Mesenteric fat pad (tissue), 1 donor: Measurements from ENCODE around the gene PAQR4. TPM values are rescaled to one million over a fixed set of nuclear protein-coding genes. Genes with fewer than 3 reads are reported as not detected.
A peak's percentile ranks its signal among the peaks of the same experiment; 100 is the strongest.

ENCODE experiments used
- DNase-seq: peaks from one replicate; pipeline ENCODE4 v3.0.0-alpha.2; 2020; ENCODE audit warnings: low spot score
- total RNA-seq: library from RNA; stranded (reverse); fragmentation: NEBNext Ultra II Directional; extraction: Animal tissue kit (Norgen Biotek cat#: 25700); gene quantifications from one replicate; pipeline ENCODE4 v1.2.1, GENCODE V29; 2021
- donor health status: DM: yes; HTN: yes; CAD: no.

The PAQR4 gene
- total RNA-seq, 1 donor from 2014 or later: 4.5 TPM

GRCh38 chr16:3003582-3004270 lies 34.6 kb downstream of the PAQR4 start:
- peak; percentile 98 for DNase-seq

- no peak for DNase-seq
Measured at GRCh38 chr16:3004319-3004718, 35.2 kb downstream of the PAQR4 start.

GRCh38 chr16:3004781-3005284 lies 35.7 kb downstream of the PAQR4 start:
- DNase-seq: no peak

- DNase-seq: no peak
Measured at GRCh38 chr16:3007059-3007956, 38.2 kb downstream of the PAQR4 start.

GRCh38 chr16:3007957-3008689 lies 39.0 kb downstream of the PAQR4 start:
- DNase-seq: no peak

GRCh38 chr16:3008690-3009037 lies 39.5 kb downstream of the PAQR4 start:
- DNase-seq: no peak

GRCh38 chr16:3009568-3010390 lies 40.6 kb downstream of the PAQR4 start:
- no peak for DNase-seq

GRCh38 chr16:3010510-3010909 lies 41.4 kb downstream of the PAQR4 start:
- no peak for DNase-seq

- no peak for DNase-seq
Measured at GRCh38 chr16:3012246-3012645, 43.1 kb downstream of the PAQR4 start.

- no peak for DNase-seq
Measured at GRCh38 chr16:3012828-3013420, 43.8 kb downstream of the PAQR4 start, which contains the start of gene CLDN9. Gene CLDN9 (plus strand): TSS chr16:3012923. CDS start chr16:3013363, 440 bp downstream.

- DNase-seq: no peak
Measured at GRCh38 chr16:3013491-3013951, 44.4 kb downstream of the PAQR4 start.

- no peak for DNase-seq
Measured at GRCh38 chr16:3013998-3014690, 45.0 kb downstream of the PAQR4 start.

- DNase-seq: no peak
Measured at GRCh38 chr16:3014971-3015370, 45.8 kb downstream of the PAQR4 start.

- DNase-seq: no peak
Measured at GRCh38 chr16:3015865-3016521, 46.8 kb downstream of the PAQR4 start.

GRCh38 chr16:3017344-3017743 lies 48.2 kb downstream of the PAQR4 start:
- no peak for DNase-seq

- no peak for DNase-seq
Measured at GRCh38 chr16:3017794-3018506, 48.8 kb downstream of the PAQR4 start, which contains the start of gene CLDN6. Gene CLDN6 (minus strand): TSS chr16:3018183. CDS start chr16:3016021, 2,162 bp downstream.

- no peak for DNase-seq
Measured at GRCh38 chr16:3019594-3020246, 50.6 kb downstream of the PAQR4 start.

GRCh38 chr16:3020247-3020603 lies 51.1 kb downstream of the PAQR4 start, which contains the start of gene TNFRSF12A:
Gene TNFRSF12A (plus strand): TSS chr16:3020368. CDS start chr16:3020398, 30 bp downstream.
- DNase-seq: peak; percentile 93
